HG02885 (cell line): Measurements from ENCODE around the gene NPDC1.
A peak's percentile ranks its signal among the peaks of the same experiment; 100 is the strongest.

ENCODE experiments used
- ATAC-seq: cut with Tn5 transposase; IDR thresholded peaks from one replicate; pipeline ENCODE4 v1.9.1; 2021; ENCODE audit warnings: mild to moderate bottlenecking; ENCODE audit not compliant: unreplicated experiment, poor library complexity

Gene NPDC1

GRCh38 chr9:136997371-136997770 lies 48.6 kb downstream of the NPDC1 start:
- ATAC-seq, result no peak

- ATAC-seq, result no peak
These were observed 49.4 kb downstream of the NPDC1 start, which contains the start of gene CLIC3 for GRCh38 chr9:136996361-136997292. Gene CLIC3 (minus strand): TSS chr9:136996568. CDS start chr9:136996543, 25 bp downstream.

GRCh38 chr9:136995772-136996311 lies 50.1 kb downstream of the NPDC1 start:
- no peak for ATAC-seq

GRCh38 chr9:136995362-136995761 lies 50.6 kb downstream of the NPDC1 start:
- ATAC-seq, result no peak

GRCh38 chr9:136994888-136995230 lies 51.1 kb downstream of the NPDC1 start:
- ATAC-seq, result no peak

GRCh38 chr9:136994180-136994887 lies 51.6 kb downstream of the NPDC1 start:
- ATAC-seq, result no peak

GRCh38 chr9:136992819-136993369 lies 53.1 kb downstream of the NPDC1 start:
- no peak for ATAC-seq

- peak; percentile 92 for ATAC-seq
These were observed 53.8 kb downstream of the NPDC1 start, which contains the start of gene PAXX for GRCh38 chr9:136991993-136992818. Gene PAXX (plus strand): TSS chr9:136992422. CDS start chr9:136992444, 22 bp downstream.

GRCh38 chr9:136990242-136990911 lies 55.6 kb downstream of the NPDC1 start:
- ATAC-seq, result no peak
